Dendritic cell treated with granulocyte-macrophage colony-stimulating factor and Interleukin-4, amounts not matched to agents 40 ng/mL and 50 ng/mL, for 4 days (primary cell): ENCODE data around the gene EPHB2.

Source experiments
- H3K27ac Mint-ChIP-seq: one replicate; pipeline ENCODE4 v1.8.0; 2022; ENCODE audit warnings: mild to moderate bottlenecking, mixed read lengths
- H3K27me3 Mint-ChIP-seq: one replicate; pipeline ENCODE4 v1.8.0; 2022; ENCODE audit warnings: mild to moderate bottlenecking, mixed read lengths
- H3K36me3 Mint-ChIP-seq: one replicate; pipeline ENCODE4 v1.8.0; 2022; ENCODE audit warnings: low read depth, mixed read lengths
- H3K4me1 Mint-ChIP-seq: one replicate; pipeline ENCODE4 v1.8.0; 2022; ENCODE audit warnings: low read depth, mixed read lengths
- H3K4me3 Mint-ChIP-seq: one replicate; pipeline ENCODE4 v1.8.0; 2022; ENCODE audit warnings: mild to moderate bottlenecking, moderate library complexity, mixed read lengths
- H3K9me3 Mint-ChIP-seq: one replicate; pipeline ENCODE4 v1.8.0; 2022; ENCODE audit warnings: mixed read lengths
- intact Hi-C: fragments of 100-400 bp; cut with micrococcal nuclease; formaldehyde crosslinking; loops from one replicate; pipeline ENCODE4 v1.15.0; 2022

The EPHB2 gene

GRCh38 chr1:22866868-22867267, 156.2 kb downstream of the EPHB2 start:
- H3K4me1 Mint-ChIP-seq: peaks cover 38% of the 10 kb centered on the region
- intact Hi-C loops: no loop called here

GRCh38 chr1:22868331-22868730, 157.7 kb downstream of the EPHB2 start:
- no peak overlapping the region for H3K4me3 Mint-ChIP-seq
- H3K9me3 Mint-ChIP-seq: no peaks in the 10 kb centered on the region
- H3K4me1 Mint-ChIP-seq: peaks cover 32% of the 10 kb centered on the region
- peaks cover 16% of the 10 kb centered on the region for H3K27me3 Mint-ChIP-seq
- H3K27ac Mint-ChIP-seq: no peak overlapping the region
- H3K36me3 Mint-ChIP-seq: no peaks in the 10 kb centered on the region
- intact Hi-C loops: no loop called here

More at GRCh38 chr1:22866868-22867267, 156.2 kb downstream of the EPHB2 start:
- Mint-ChIP-seq H3K9me3 (no peaks in the 10 kb centered on the region), H3K27ac (no peak overlapping the region), H3K27me3 (peaks cover 16% of the 10 kb centered on the region), H3K36me3 (no peaks in the 10 kb centered on the region), H3K4me3 (no peak overlapping the region)

- intact Hi-C loops: no loop called here
- Mint-ChIP-seq H3K27ac (no peak overlapping the region), H3K36me3 (no peaks in the 10 kb centered on the region), H3K9me3 (no peaks in the 10 kb centered on the region), H3K27me3 (peaks cover 16% of the 10 kb centered on the region), H3K4me1 (peaks cover 22% of the 10 kb centered on the region), H3K4me3 (no peak overlapping the region)
These were observed 158.7 kb downstream of the EPHB2 start for GRCh38 chr1:22869325-22869724.

- Mint-ChIP-seq H3K4me3 (no peak overlapping the region), H3K9me3 (no peaks in the 10 kb centered on the region), H3K27me3 (peaks cover 12% of the 10 kb centered on the region), H3K27ac (no peak overlapping the region), H3K4me1 (peaks cover 18% of the 10 kb centered on the region), H3K36me3 (no peaks in the 10 kb centered on the region)
- intact Hi-C loops: no loop called here
These were observed 159.7 kb downstream of the EPHB2 start for GRCh38 chr1:22870201-22870871.

- Mint-ChIP-seq H3K27ac (no peak overlapping the region), H3K4me1 (peaks cover 9% of the 10 kb centered on the region), H3K4me3 (no peak overlapping the region), H3K9me3 (no peaks in the 10 kb centered on the region), H3K36me3 (no peaks in the 10 kb centered on the region), H3K27me3 (peaks cover 4% of the 10 kb centered on the region)
- intact Hi-C loops: no loop called here
These were observed 162.5 kb downstream of the EPHB2 start for GRCh38 chr1:22872981-22873664.

- intact Hi-C loops: no loop called here
- peaks cover 5% of the 10 kb centered on the region for H3K27me3 Mint-ChIP-seq
- H3K27ac Mint-ChIP-seq: no peak overlapping the region
- no peak overlapping the region for H3K4me3 Mint-ChIP-seq
- H3K9me3 Mint-ChIP-seq: no peaks in the 10 kb centered on the region
- H3K36me3 Mint-ChIP-seq: no peaks in the 10 kb centered on the region
- no peaks in the 10 kb centered on the region for H3K4me1 Mint-ChIP-seq
These were observed 164.1 kb downstream of the EPHB2 start for GRCh38 chr1:22874785-22875184.

GRCh38 chr1:22875241-22875640, 164.6 kb downstream of the EPHB2 start:
- no peaks in the 10 kb centered on the region for H3K4me1 Mint-ChIP-seq
- H3K4me3 Mint-ChIP-seq: no peak overlapping the region
- intact Hi-C loops: no loop called here
- peak overlapping the region; percentile 2 for H3K27ac Mint-ChIP-seq
- no peaks in the 10 kb centered on the region for H3K36me3 Mint-ChIP-seq
- peaks cover 4% of the 10 kb centered on the region for H3K27me3 Mint-ChIP-seq
- no peaks in the 10 kb centered on the region for H3K9me3 Mint-ChIP-seq

GRCh38 chr1:22875841-22876240, 165.2 kb downstream of the EPHB2 start:
- Mint-ChIP-seq H3K27ac (peak overlapping the region; percentile 2), H3K27me3 (peaks cover 1% of the 10 kb centered on the region), H3K4me1 (no peaks in the 10 kb centered on the region), H3K36me3 (no peaks in the 10 kb centered on the region), H3K9me3 (no peaks in the 10 kb centered on the region), H3K4me3 (no peak overlapping the region)
- intact Hi-C loops: no loop called here

- H3K9me3 Mint-ChIP-seq: no peaks in the 10 kb centered on the region
- H3K4me1 Mint-ChIP-seq: no peaks in the 10 kb centered on the region
- no peak overlapping the region for H3K4me3 Mint-ChIP-seq
- intact Hi-C loops: no loop called here
- no peak overlapping the region for H3K27ac Mint-ChIP-seq
- H3K27me3 Mint-ChIP-seq: peaks cover 1% of the 10 kb centered on the region
- no peaks in the 10 kb centered on the region for H3K36me3 Mint-ChIP-seq
These were observed 165.9 kb downstream of the EPHB2 start for GRCh38 chr1:22876359-22877111.

GRCh38 chr1:22877112-22877915, 166.7 kb downstream of the EPHB2 start:
- Mint-ChIP-seq H3K9me3 (no peaks in the 10 kb centered on the region), H3K36me3 (no peaks in the 10 kb centered on the region), H3K27ac (no peak overlapping the region), H3K4me1 (no peaks in the 10 kb centered on the region), H3K4me3 (no peak overlapping the region), H3K27me3 (peaks cover 1% of the 10 kb centered on the region)
- intact Hi-C loops: no loop called here

- Mint-ChIP-seq H3K27ac (no peak overlapping the region), H3K4me3 (no peak overlapping the region), H3K9me3 (no peaks in the 10 kb centered on the region), H3K36me3 (no peaks in the 10 kb centered on the region), H3K4me1 (no peaks in the 10 kb centered on the region), H3K27me3 (peaks cover 1% of the 10 kb centered on the region)
- intact Hi-C loops: no loop called here
These were observed 167.3 kb downstream of the EPHB2 start for GRCh38 chr1:22877980-22878379.

GRCh38 chr1:22878626-22879025, 168.0 kb downstream of the EPHB2 start:
- Mint-ChIP-seq H3K27me3 (peaks cover 1% of the 10 kb centered on the region), H3K36me3 (no peaks in the 10 kb centered on the region), H3K27ac (no peak overlapping the region), H3K4me1 (no peaks in the 10 kb centered on the region), H3K9me3 (no peaks in the 10 kb centered on the region), H3K4me3 (no peak overlapping the region)
- intact Hi-C loops: no loop called here

- intact Hi-C loops: no loop called here
These were observed 168.8 kb downstream of the EPHB2 start for GRCh38 chr1:22879445-22879844.

More at GRCh38 chr1:22879445-22879844, 168.8 kb downstream of the EPHB2 start:
- Mint-ChIP-seq H3K4me3 (no peak overlapping the region), H3K4me1 (peaks cover under 1% of the 10 kb centered on the region), H3K27ac (no peak overlapping the region), H3K27me3 (peaks cover 1% of the 10 kb centered on the region), H3K36me3 (no peaks in the 10 kb centered on the region), H3K9me3 (no peaks in the 10 kb centered on the region)
